Hippocampal formation (tissue), 2 donors: ENCODE measurements around the gene CRADD.

Source experiments
- DNase-seq, 2 donors: peaks; one replicate each; lab custom pipeline; 2025; lab: John Stamatoyannopoulos, UW

The CRADD gene

GRCh38 chr12:93807354-93807753 lies 130.2 kb downstream of the CRADD start:
- no peak for DNase-seq

GRCh38 chr12:93808169-93808899 lies 131.2 kb downstream of the CRADD start:
- no peak for DNase-seq

GRCh38 chr12:93812626-93813025 lies 135.5 kb downstream of the CRADD start:
- no peak for DNase-seq

DNA sequence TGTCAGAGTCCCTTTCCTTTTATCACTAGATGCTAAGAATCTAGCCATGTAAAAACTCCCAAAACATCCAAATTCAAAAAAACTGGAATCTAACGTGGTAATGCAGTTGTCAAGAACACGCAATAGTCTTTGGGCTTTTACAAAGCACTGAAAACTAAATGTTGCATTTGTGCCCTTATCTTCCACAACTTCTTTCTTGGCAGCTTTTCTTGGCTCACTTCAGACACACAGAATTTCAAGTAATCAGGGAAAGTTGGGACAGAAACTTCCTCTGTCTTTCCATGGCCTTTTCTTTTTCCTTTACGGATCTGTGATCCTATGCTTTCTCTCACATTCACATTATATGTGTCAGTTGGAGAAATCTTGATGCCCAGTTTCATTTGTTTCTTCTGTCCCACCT lies 136.0 kb downstream of the CRADD start:
- no peak for DNase-seq

- DNase-seq = peak; percentile 47 to 84
Measured at GRCh38 chr12:93813972-93814821, 137.0 kb downstream of the CRADD start.

GRCh38 chr12:93818488-93819049 lies 141.4 kb downstream of the CRADD start:
- DNase-seq = no peak

DNA sequence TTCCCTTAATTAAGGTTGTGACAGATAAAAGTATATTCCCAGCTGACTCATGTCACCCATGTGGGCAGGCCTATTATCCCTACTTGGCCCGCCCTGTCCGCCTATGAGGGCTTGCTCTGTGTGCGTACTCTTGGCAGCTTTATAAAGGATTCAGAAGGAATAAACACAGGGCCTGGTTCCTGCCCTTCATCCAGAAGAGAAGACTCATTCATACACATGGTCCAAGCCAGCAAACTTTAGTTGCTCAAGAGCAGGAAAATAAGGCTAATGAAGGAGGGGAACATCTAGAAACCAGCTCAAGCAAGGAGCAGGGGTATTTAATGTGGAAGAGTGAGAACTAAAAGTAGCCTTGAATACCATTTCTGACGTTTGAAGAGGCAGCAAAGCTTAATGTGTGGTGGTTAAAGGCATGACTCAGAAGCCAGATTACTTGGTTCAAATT lies 141.9 kb downstream of the CRADD start:
- DNase-seq = peak; percentile 34 to 84

GRCh38 chr12:93823616-93824391 lies 146.6 kb downstream of the CRADD start:
- DNase-seq = no peak

GRCh38 chr12:93824514-93825500 lies 147.6 kb downstream of the CRADD start:
- DNase-seq = no peak

- DNase-seq = no peak
Measured at GRCh38 chr12:93825501-93825888, 148.3 kb downstream of the CRADD start.

GRCh38 chr12:93825931-93826555 lies 148.9 kb downstream of the CRADD start:
- DNase-seq = no peak

DNA sequence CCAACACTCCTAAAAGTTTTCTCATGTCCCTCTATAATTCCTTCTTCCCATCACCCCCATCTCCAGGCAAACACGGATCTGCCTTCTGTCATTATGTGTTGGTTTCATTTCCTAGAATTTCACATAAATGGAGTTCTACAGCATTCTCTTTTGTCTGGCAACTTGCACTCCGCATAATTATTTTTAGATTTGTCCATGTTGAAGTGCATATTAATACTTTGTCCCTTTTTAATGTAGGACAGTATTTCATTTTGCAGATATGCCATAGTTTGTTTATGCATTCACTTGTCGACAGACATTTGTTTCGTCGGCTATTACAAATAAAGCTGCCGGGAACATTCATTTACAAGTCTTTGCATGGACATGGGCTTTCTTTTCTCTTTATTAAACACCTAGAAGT lies 150.0 kb downstream of the CRADD start:
- no peak for DNase-seq

- no peak for DNase-seq
Measured at GRCh38 chr12:93827669-93828068, 150.5 kb downstream of the CRADD start.

- DNase-seq = no peak
Measured at GRCh38 chr12:93829016-93829415, 151.8 kb downstream of the CRADD start.

- no peak for DNase-seq
Measured at GRCh38 chr12:93831374-93831773, 154.2 kb downstream of the CRADD start.

- DNase-seq = no peak
Measured at GRCh38 chr12:93832131-93832530, 155.0 kb downstream of the CRADD start.

- no peak for DNase-seq
Measured at GRCh38 chr12:93833946-93834345, 156.8 kb downstream of the CRADD start.

- no peak for DNase-seq
Measured at GRCh38 chr12:93836620-93837260, 159.6 kb downstream of the CRADD start.

DNA sequence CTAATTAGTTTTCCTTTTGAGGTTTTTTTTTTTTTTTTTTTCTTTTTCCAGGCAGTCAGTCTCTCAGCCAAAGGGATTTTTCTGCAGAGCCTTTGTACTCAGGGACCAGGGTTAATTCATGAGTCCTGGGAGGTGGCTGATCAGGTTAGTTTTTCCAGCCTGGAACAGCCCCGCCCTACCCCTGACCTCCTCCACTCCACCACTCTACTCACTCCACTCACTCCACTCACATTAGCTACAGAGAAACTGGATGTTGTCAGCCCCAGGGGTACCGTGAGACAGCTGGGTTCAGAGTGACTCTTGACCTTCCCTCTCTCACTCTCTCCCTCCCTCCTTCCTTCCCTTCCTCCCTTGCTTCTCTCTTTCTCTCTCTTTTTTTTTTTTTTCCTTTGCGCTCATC lies 161.0 kb downstream of the CRADD start:
- DNase-seq = no peak

DNA sequence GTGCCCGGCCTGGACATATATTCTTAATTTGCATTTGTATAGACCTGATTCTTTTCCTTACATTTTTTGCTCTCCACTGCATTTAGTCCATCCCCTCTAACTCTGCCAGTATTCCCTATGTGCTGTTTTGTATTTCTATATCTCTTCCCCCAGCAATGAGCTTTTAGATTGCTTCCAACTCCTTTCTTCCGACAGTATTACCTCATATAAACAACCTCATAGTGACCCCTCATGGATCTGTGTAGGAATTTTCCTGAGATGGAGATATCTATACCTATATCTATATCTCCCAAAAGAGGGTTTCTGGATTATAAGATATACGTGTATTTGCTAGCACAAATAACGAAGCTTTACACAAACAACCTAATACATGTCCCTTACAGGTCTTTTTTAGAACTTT lies 161.9 kb downstream of the CRADD start:
- DNase-seq = no peak
